ENCODE data around the gene EHBP1L1.

DNA sequence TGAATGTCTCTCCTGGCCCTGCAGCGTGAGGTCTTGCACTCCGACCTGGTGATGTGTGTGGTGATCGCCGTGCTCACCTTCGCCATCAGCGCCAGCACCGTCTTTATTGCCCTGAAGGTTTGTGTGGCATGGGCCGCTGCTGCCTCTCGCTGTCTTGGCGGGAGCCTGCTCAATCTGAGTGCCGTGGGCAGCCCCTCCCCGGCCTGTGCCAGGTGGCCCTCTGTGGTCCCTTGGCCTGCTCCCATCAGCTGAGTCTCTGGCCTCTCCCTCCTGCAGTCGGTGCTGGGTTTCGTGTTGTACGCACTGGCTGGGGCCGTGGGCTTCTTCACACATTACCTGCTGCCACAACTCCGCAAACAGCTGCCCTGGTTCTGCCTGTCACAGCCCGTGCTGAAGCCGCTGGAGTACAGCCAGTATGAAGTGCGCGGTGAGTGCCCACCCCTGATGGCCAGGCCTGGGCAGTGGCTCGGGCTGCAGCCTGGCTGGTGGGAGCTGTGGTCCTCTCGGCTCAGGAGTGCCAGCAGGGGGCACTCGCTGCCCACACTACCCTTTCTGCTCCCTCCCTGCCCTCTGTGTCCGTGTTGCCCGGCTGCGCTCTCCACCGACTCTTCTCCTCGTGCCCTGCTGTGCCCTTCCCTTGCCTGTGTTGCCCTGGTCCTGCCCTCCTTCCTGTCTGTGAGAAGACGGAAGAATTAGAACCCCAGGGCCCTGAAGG lies 49.9 kb downstream of the EHBP1L1 start:
- TF ChIP-seq, protein P1, sequence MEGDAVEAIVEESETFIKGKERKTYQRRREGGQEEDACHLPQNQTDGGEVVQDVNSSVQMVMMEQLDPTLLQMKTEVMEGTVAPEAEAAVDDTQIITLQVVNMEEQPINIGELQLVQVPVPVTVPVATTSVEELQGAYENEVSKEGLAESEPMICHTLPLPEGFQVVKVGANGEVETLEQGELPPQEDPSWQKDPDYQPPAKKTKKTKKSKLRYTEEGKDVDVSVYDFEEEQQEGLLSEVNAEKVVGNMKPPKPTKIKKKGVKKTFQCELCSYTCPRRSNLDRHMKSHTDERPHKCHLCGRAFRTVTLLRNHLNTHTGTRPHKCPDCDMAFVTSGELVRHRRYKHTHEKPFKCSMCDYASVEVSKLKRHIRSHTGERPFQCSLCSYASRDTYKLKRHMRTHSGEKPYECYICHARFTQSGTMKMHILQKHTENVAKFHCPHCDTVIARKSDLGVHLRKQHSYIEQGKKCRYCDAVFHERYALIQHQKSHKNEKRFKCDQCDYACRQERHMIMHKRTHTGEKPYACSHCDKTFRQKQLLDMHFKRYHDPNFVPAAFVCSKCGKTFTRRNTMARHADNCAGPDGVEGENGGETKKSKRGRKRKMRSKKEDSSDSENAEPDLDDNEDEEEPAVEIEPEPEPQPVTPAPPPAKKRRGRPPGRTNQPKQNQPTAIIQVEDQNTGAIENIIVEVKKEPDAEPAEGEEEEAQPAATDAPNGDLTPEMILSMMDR (IDR thresholded peaks at IDR 0.05; ENCODE audit: poor library complexity, severe bottlenecking) = peak; percentile 41
- TF ChIP-seq EZH2 (IDR thresholded peaks at IDR 0.05; ENCODE audit: borderline replicate concordance, insufficient read depth, low read length, poor library complexity, severe bottlenecking) = no peak
- TF ChIP-seq MXI1 (conservative IDR thresholded peaks at IDR 0.05; ENCODE audit: poor library complexity, severe bottlenecking) = no peak
- no peak for TF ChIP-seq POLR2AphosphoS5 (IDR thresholded peaks at IDR 0.05)
- no peak for TF ChIP-seq EP300 (conservative IDR thresholded peaks at IDR 0.05; ENCODE audit: poor library complexity, severe bottlenecking)
- peak; percentile 31 for TF ChIP-seq RAD21 (conservative IDR thresholded peaks at IDR 0.05)
- no peak for TF ChIP-seq TAF1 (IDR thresholded peaks at IDR 0.05; ENCODE audit: low read depth)
- TF ChIP-seq, protein P2, sequence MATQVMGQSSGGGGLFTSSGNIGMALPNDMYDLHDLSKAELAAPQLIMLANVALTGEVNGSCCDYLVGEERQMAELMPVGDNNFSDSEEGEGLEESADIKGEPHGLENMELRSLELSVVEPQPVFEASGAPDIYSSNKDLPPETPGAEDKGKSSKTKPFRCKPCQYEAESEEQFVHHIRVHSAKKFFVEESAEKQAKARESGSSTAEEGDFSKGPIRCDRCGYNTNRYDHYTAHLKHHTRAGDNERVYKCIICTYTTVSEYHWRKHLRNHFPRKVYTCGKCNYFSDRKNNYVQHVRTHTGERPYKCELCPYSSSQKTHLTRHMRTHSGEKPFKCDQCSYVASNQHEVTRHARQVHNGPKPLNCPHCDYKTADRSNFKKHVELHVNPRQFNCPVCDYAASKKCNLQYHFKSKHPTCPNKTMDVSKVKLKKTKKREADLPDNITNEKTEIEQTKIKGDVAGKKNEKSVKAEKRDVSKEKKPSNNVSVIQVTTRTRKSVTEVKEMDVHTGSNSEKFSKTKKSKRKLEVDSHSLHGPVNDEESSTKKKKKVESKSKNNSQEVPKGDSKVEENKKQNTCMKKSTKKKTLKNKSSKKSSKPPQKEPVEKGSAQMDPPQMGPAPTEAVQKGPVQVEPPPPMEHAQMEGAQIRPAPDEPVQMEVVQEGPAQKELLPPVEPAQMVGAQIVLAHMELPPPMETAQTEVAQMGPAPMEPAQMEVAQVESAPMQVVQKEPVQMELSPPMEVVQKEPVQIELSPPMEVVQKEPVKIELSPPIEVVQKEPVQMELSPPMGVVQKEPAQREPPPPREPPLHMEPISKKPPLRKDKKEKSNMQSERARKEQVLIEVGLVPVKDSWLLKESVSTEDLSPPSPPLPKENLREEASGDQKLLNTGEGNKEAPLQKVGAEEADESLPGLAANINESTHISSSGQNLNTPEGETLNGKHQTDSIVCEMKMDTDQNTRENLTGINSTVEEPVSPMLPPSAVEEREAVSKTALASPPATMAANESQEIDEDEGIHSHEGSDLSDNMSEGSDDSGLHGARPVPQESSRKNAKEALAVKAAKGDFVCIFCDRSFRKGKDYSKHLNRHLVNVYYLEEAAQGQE (IDR thresholded peaks at IDR 0.05; ENCODE audit: borderline replicate concordance) = no peak

Measured in neural cell (in vitro differentiated cells).